HG03039 (cell line): ENCODE measurements around the gene CISH.

Experiments
- ATAC-seq: cut with Tn5 transposase; IDR thresholded peaks from one replicate; pipeline ENCODE4 v1.9.1; 2021; ENCODE audit warnings: mild to moderate bottlenecking, moderate library complexity; ENCODE audit not compliant: unreplicated experiment

Gene CISH

DNA sequence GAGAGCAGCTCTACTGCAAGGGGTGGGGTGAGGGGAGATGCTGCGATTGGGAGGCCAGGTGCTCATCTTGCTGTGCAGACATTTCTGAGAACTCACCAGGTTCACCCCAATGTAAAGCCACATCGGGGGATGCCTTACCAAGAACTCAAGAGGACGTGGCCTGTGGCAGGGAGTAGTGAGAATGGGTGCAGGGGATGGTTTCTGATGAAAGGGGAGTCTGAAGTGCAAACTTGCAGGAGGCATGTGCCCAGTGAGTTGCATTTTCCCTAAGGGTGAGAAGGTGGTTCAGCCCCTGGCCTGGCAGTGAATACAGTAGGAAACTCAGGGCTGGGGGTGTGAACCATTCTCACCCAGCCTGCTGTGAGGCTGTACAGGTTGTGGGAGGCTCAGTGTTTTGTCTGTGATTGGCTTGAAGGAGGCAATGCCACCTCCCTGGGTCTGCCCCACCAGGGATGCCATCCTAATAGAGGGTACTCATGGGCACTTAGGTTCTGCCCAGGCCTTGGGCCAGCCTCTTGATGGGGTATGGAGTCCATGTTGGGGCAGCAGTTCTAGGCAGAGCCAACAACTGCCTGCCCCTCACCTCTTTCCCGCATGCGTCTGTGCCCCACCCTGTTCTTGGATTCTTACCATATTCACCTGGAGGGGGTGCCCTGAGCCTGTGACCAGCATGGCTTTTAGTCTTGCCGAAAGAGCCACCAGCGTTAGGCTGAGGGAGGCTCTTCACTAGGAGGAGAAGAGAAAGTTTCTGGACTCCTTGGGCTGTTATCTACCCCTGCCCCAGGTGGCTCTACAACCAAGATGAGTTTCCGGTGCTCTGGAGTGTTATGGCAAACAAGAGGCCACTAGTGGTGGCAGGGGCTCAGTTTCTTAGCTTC lies 37.8 kb downstream of the CISH start:
- ATAC-seq, result no peak

DNA sequence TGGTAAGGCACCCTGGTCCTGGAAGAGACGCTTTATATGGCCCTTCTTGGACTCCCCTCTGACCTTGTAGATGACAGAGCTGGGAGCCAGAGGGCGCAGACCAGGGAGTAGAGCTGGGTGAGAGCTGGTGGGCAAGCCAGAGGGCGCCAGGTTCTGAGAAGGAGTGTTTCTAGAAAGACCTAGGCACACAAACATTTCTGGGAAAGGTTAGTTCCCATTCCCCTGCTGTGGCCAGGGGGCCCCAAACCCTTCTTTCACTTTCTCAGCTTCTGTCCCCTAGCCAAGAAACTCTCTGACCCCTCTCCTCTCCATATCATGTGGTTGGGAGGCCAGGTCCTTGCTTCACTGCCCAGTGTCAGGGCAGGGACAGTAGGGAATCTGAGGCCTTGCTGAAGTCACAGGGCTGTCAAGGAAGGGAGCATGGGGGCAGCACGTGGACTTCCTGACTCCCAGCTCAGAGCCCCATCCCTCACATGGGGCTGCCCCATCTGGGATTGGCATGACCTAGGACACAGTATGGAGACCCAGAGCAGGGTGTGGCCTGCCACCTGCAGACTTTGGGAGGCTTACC lies 38.7 kb downstream of the CISH start:
- ATAC-seq, result no peak

DNA sequence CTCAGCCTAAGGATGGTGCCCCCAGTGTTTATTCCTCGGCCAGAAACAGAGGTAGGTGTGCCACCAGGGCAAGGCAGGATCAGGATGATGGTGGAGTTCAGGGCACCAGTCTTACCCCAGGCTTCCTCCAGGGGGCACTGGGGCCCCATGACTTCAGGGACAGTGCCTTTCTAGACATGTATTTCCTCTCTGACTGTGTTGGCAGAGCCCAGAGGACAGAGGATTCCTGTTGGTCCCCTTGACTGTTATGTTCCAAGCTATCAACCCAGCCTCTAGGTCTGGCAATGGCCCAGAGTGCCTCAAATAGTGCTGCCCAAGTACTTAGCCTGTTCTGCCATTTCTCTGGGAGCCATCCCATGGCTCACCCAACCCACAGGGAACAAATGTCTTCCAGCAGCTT lies 39.4 kb downstream of the CISH start:
- ATAC-seq, result no peak

DNA sequence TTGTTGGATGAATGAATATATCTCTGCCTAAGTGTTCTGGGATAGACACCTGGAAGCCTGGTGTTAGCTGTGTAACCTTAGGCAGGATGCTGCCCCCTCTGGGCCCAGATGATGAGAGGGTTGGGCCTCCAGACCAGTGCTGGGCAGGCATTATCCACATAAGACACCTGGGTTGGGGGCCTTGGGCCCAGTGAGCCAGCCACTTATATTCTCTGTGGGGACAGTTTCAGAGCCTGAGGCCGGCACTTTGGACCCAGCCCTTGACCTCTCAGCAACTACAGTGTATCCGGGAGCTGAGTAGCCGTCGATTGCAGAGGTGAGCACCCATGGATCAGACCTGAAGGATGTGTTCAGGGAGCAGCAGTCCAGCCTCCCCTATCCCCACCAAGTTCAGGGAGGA lies 40.1 kb downstream of the CISH start:
- no peak for ATAC-seq

DNA sequence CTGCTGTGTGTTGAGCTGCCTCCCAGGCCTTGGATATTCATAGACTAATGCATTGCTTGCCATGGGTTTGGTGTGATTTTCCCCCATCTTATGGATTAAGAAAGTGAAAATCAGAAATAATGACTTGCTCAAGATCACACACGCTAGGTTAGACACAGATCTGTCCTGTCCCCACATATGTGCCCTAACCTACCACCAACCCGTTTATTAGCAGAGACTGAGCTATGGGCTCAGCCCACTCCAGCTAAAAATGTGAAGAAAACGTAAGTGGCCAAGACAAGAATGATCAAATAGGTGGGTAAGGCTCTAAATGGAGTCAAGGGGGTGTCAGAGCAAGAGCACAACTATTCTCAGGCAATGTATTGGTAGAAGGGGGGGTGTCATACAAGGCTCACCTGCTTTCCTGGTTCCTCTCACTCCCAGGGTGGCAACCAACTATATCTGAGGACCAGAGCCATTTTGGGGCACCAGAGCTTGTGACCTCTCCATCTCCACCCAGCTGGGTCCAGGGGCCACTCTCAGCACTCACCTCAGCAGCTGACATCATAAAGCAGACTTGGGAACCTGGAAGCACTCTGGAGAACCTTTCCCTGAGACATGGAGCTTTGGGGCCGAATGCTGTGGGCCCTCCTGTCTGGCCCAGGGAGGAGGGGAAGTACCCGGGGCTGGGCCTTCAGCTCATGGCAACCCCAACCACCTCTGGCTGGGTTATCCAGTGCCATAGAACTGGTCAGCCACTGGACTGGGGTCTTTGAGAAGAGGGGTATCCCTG lies 40.9 kb downstream of the CISH start:
- no peak for ATAC-seq

DNA sequence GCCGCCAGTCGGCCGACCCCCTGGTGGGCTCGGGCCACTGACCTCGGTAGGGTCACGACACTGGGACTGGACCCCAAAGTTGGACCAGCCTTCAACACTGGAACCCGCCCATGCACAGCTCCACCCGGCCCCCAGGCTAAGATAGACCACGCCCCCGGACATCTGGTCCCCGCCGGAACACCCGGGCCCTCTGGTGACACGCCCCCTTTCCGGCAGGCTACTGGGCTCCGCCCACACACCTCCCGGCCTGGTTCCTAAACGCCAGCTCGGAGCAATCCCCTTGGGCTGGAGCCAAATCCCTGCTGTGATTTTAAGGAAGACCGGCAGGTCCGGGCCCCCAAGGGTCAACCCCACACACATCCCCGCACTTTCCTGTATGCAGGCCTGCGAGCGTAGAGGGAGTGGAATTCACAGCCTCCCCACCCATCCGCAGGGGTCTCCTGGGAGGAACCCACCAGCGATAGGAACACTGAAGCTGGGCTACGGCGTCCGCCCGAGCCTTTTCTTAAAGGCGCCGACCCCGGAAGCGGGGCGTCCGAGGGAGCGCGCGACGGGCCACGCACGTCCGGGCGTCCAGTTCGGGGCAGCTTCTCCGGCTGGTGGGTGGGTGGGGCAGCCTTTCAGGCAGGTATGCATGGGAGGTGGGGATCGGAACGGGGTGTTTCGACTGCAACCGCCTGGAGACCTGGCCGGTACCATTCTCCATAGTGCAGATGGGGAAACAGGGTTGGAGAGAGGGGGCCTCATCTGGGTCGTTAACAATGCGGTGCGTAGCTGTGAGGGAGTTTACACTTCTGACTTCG lies 42.4 kb downstream of the CISH start, which contains the start of gene HEMK1:
TSS of gene HEMK1 (plus strand) at position 576 of the 803 bp plus-strand sequence. CDS start 1,583 bp downstream, outside the sequence.
- ATAC-seq, result peak; percentile 52

DNA sequence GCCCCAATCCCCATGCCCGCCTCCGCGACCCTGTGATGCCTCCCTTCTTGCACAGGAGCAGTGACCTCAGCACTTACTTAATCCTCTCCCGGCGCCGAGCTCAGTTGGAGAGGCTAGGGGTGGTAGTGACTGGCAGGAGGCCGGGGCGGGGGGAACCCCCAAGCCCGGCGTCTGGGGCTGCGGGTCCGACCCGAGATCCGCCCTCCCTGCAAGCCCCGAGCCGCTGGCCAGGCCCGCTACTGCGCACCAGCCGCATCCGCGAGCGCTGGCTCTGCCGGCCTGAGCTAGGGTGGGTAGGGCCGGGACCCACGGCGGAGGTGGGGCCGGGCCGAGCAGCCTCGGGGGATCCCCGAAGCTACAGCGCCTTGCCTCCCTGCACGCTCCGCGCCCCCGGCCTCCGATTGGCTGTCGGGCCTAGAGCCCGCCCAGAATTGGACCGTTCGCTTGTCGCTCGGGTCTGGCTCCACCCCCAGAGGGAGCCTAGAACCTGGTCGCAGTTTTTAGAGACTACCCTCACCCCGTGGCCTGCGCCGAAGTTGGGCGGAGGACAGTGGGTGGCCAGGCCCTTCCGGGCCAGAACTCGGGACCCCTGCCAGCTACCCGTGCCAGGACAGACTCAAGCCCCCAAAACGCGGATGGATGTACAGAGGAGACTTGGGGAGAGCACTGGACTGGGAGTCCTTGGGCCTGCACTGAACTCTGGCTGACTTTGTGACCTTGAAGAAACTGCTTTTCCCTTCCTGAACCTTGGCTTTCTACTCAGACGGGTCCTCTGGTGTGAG lies 44.0 kb downstream of the CISH start, which contains the start of gene C3orf18:
TSS of gene C3orf18 (minus strand) at position 362 of the 782 bp plus-strand sequence. CDS start 2,048 bp downstream, outside the sequence.
- peak; percentile 64 for ATAC-seq

DNA sequence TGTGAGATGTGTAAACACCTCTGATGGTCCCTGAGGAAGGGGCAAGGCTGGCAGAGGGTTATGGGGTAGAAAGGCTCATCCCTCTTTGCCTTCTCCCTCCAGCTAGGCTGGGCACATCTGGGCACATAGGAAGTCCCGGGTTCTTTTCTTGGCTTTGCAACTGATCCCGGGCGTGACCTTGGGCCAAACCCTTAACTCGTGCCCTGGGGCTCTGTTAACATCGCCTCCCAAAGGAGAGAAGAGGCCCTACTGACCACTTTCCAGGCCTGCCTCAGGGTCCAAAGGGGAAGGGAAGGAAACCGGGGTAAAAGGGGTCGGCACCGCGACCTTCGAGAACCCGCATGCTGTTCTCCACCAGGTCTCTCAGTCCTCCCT lies 44.6 kb downstream of the CISH start:
- no peak for ATAC-seq

DNA sequence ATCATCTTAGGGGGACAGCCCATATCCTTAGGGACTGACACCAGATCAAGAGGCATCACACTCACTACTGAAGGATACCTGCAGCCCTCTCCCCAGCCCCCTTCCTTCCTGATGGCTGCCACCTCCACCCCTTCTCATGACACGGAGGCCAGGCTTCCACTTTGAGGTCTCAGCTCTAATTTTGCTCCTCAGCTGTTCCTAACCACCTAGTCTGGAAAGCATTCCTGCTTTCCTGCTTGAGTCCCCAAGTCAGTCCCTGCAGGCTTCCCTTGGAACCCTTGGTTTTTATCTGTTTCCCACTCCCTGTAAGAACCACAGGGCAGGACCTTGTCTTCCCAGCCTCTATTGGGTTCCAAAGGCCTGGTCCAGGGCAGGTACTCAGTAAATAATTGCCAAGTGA lies 47.3 kb downstream of the CISH start:
- no peak for ATAC-seq

DNA sequence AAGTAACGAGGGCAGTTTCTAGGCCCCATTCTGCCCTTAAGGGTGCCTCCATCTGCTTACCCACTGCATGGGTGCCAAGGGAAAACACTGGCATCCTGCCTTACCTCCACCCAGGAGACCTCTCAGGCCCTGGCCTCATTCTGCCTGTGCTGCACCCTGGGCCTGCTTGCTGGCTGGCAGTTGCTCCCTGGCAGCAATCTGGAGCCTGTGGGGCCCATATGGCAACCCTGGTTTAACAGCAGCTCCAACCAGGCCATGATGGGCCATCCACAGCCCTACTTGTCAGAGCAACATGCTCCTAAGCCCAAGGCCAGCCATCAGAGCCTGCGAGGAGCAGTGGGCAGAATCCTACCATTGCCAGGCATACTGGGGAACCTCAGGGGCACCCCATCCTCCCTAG lies 47.7 kb downstream of the CISH start:
- ATAC-seq, result no peak

DNA sequence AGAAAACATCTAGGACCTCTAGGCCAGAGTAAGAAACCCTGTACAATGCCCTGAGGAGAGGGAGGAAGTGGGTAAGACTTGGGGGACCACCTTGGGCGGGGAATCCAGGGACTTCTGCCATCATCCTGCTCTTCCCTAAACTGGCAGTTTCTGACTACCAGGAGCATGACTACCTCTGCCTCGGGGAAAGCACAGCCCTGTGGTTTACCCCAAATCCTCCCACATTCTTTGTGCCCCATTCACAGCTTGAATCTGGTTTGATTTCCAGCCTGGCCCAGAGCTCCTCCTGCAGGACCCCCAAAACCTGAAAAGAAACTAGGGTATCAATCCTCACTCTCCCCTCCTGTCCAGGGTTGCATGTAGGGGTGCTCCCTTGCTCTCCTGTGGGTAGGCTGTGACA lies 48.7 kb downstream of the CISH start:
- ATAC-seq, result no peak

DNA sequence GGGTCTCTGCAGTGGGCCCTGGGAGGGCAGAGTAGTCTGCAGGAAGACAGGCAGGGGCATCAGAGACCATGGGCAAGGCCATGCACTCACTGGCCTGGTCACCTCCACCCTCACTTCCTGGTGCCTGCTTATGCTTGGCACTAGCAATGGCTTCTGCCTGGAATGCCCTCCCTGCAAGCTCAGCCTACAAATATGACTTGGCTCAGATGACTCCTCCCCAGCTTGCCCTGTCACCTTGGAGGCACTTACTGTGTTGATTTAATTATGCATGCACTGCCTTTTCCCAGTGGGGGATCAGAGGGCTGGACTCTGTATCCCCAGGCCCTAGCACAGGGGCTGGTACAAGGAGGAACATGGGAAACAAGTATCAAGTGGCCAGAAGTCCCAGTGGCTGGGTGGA lies 51.9 kb downstream of the CISH start:
- ATAC-seq, result no peak

DNA sequence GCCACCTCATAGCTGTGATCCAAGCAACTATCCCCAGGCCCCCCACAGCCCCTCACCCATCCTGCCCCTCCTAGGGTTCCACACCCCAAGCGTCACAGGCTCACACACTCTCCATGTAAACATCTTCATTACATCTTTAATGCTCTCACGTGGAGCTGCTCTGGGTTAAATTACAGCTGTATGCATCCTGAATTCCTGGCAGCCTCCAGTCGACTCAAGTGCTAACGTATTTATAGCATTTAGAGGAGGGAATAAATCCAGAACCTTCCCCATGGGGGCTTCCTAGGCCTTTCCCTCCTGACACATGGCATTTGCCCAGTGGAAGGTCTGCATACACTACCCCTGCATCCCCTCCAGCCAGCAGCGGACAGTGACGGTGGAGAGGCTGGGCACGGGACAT lies 53.7 kb downstream of the CISH start:
- ATAC-seq, result no peak

DNA sequence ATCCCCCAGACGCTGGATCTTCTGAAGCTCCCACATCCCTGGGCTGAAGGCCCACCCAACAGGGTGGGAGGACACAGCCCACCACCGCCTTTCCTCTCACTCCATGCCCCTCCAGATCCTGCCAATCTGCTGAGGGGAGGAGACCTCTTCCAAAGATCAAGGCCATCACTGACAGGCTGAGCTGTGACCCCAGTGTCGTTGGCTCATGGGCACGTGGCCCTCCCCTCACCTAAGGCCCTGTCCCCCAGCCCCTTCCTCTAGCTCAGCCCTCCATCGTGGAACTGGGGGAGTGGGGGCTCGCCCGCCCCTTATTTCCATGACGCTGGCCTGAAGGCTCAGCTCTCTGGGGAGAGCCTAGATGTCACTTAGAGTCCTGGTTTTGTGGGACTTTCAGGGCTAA lies 54.5 kb downstream of the CISH start:
- ATAC-seq, result no peak
